Panc1 (cell line): ENCODE data around the gene TCHHL1. TPM values are rescaled to one million over a fixed set of nuclear protein-coding genes. Genes with fewer than 3 reads are reported as not detected.

Source experiments
- ATAC-seq: fragments of 200-7000 bp; cut with Tn5 transposase; 2 replicates; pipeline ENCODE4 v1.9.1; 2020; ENCODE audit warnings: mild to moderate bottlenecking, moderate library complexity
- BruUV-seq: library from RNA; stranded (reverse); fragments of 400-500 nt; replicated peaks from 2 replicates; lab custom pipeline; 2021; lab: Mats Ljungman, UMichigan
- CTCF ChIA-PET: fragments of 300-600 bp; sonication (Branson Sonifier 250); formaldehyde crosslinking; loops from one replicate; lab custom pipeline; 2022; ENCODE audit warnings: antibody characterized with exemption; lab: Charles Lee
- POLR2A ChIA-PET: fragments of 300-600 bp; sonication (Branson Sonifier 250); formaldehyde crosslinking; loops from one replicate; lab custom pipeline; 2022; ENCODE audit warnings: antibody characterized with exemption; lab: Charles Lee
- DNase-seq: peaks from one replicate; pipeline ENCODE4 v3.0.0-alpha.2; 2010; ENCODE audit warnings: low read depth, low spot score
- H3K27ac ChIP-seq: 2 replicates; pipeline ENCODE4 v1.5.1; 2011; ENCODE audit warnings: mild to moderate bottlenecking, low read length, inconsistent platforms
- H3K27me3 ChIP-seq: fragments of 200-500 bp; sonication (Bioruptor generic); 2 replicates; pipeline ENCODE4 v1.6.0; 2014; ENCODE audit warnings: low read length, inconsistent platforms; ENCODE audit not compliant: control insufficient read depth, insufficient read depth
- H3K36me3 ChIP-seq: fragments of 200-500 bp; sonication (Bioruptor generic); 2 replicates; pipeline ENCODE4 v1.5.1; 2014; ENCODE audit warnings: inconsistent platforms, mild to moderate bottlenecking, low read length, moderate library complexity; ENCODE audit not compliant: control insufficient read depth, insufficient read depth
- H3K4me1 ChIP-seq: 2 replicates; pipeline ENCODE4 v1.5.1; 2011; ENCODE audit warnings: inconsistent platforms, mild to moderate bottlenecking, low read length, moderate library complexity; ENCODE audit not compliant: control insufficient read depth, insufficient read depth
- H3K4me3 ChIP-seq, 2 experiments: 2 replicates each; pipeline ENCODE4 v1.5.1; 2011 to 2012; ENCODE audit warnings: low read depth in 2 of 2, low read length in 2 of 2, mild to moderate bottlenecking in 2 of 2, inconsistent platforms in 1 of 2, moderate library complexity in 1 of 2
- H3K9me3 ChIP-seq: fragments of 200-500 bp; sonication (Bioruptor generic); 2 replicates; pipeline ENCODE4 v1.5.1; 2014; ENCODE audit warnings: low read depth, mild to moderate bottlenecking, inconsistent platforms, low read length, moderate library complexity; ENCODE audit not compliant: control insufficient read depth, insufficient read depth
- CTCF ChIP-seq: fragments of 450-650 bp; IDR thresholded peaks from 2 replicates; pipeline ENCODE4 v1.5.1; 2017; ENCODE audit warnings: mild to moderate bottlenecking
- POLR2AphosphoS5 ChIP-seq: IDR thresholded peaks from 2 replicates; pipeline ENCODE4 v1.6.1; 2012; ENCODE audit warnings: mild to moderate bottlenecking, low read depth, low read length, moderate library complexity
- REST ChIP-seq, 2 experiments: IDR thresholded peaks; 2 replicates each; pipeline ENCODE4 v1.6.1; 2011 to 2012; ENCODE audit warnings: low read depth in 2 of 2, control low read depth in 1 of 2, low read length in 1 of 2, mild to moderate bottlenecking in 1 of 2, moderate library complexity in 1 of 2; ENCODE audit not compliant: insufficient read depth in 1 of 2
- SIN3A ChIP-seq: IDR thresholded peaks from 2 replicates; pipeline ENCODE4 v1.6.1; 2012; ENCODE audit warnings: low read depth, mild to moderate bottlenecking, low read length, moderate library complexity, borderline replicate concordance; ENCODE audit not compliant: insufficient read depth
- TCF7L2 ChIP-seq: IDR thresholded peaks from 2 replicates; pipeline ENCODE4 v1.6.1; 2011; ENCODE audit warnings: mild to moderate bottlenecking, low read depth, low read length, inconsistent platforms
- in situ Hi-C: cut with HindIII; loops from 2 replicates; pipeline ENCODE4 v1.10.0; 2016; ENCODE audit warnings: low sequenced_read_pairs, low pct_unique_long_range_greater_than_20kb
- intact Hi-C: fragments of 100-400 bp; cut with micrococcal nuclease; formaldehyde crosslinking; loops from one replicate; pipeline ENCODE4 v1.10.0; 2022; ENCODE audit not compliant: unreplicated experiment
- total RNA-seq: library from RNA; stranded (reverse); gene quantifications from one replicate; pipeline ENCODE4 v1.2.1, GENCODE V29; 2021; ENCODE audit not compliant: unreplicated experiment

Gene TCHHL1
- total RNA-seq, 1 experiment from 2014 or later, result not detected

GRCh38 chr1:152071123-152071522 is 17.7 kb downstream of the TCHHL1 start:
- H3K36me3 ChIP-seq, result no peaks in the 10 kb centered on the region
- CTCF ChIA-PET, result no interaction called here
- TF ChIP-seq REST (IDR thresholded peaks at IDR 0.05; ENCODE audit: insufficient read depth in 1 of 2, low read depth in 2 of 2, low read length in 1 of 2), result no peak
- TF ChIP-seq SIN3A, result no peak
- TF ChIP-seq CTCF, result no peak
- TF ChIP-seq POLR2AphosphoS5, result no peak
- TF ChIP-seq TCF7L2, result no peak
- intact Hi-C loops (no loop called here), in situ Hi-C loops (no loop called here)
- ATAC-seq, result no peak
- H3K4me3 ChIP-seq, result no peak overlapping the region
- no TSS peak for BruUV-seq
- H3K9me3 ChIP-seq, result no peaks in the 10 kb centered on the region
- POLR2A ChIA-PET, result no interaction called here
- peaks cover 4% of the 10 kb centered on the region; the same call in 1 of the 2 replicates for H3K27me3 ChIP-seq
- no peak overlapping the region for H3K27ac ChIP-seq
- no peaks in the 10 kb centered on the region for H3K4me1 ChIP-seq
- no peak for DNase-seq

- no peaks in the 10 kb centered on the region; the same call in 1 of the 2 replicates for H3K27me3 ChIP-seq
- H3K4me1 ChIP-seq, result no peaks in the 10 kb centered on the region
- no peak for TF ChIP-seq TCF7L2
- TF ChIP-seq SIN3A, result no peak
- no peak for TF ChIP-seq CTCF
- TF ChIP-seq POLR2AphosphoS5, result no peak
- TF ChIP-seq REST (IDR thresholded peaks at IDR 0.05; ENCODE audit: insufficient read depth in 1 of 2, low read depth in 2 of 2, low read length in 1 of 2), result no peak
- ChIA-PET CTCF (no interaction called here), POLR2A (no interaction called here)
- H3K27ac ChIP-seq, result no peak overlapping the region
- no peaks in the 10 kb centered on the region for H3K9me3 ChIP-seq
- no peak for ATAC-seq
- BruUV-seq, result no TSS peak
- in situ Hi-C loops, result no loop called here
- DNase-seq, result no peak
- H3K36me3 ChIP-seq, result no peaks in the 10 kb centered on the region
- intact Hi-C loops, result no loop called here
- H3K4me3 ChIP-seq, result no peak overlapping the region
Measured at GRCh38 chr1:152067929-152068328, 20.9 kb downstream of the TCHHL1 start.
